ENCODE results near the gene DNAJC15.
"Not testable (repeated sequence)": the region's sequence is repeated elsewhere in the genome, so short reads cannot be mapped to it uniquely, and the experiment has no call there.

- not testable (repeated sequence) for TF ChIP-seq EZH2 (IDR thresholded peaks at IDR 0.05; ENCODE audit: low read length)
- TF ChIP-seq, protein P1, sequence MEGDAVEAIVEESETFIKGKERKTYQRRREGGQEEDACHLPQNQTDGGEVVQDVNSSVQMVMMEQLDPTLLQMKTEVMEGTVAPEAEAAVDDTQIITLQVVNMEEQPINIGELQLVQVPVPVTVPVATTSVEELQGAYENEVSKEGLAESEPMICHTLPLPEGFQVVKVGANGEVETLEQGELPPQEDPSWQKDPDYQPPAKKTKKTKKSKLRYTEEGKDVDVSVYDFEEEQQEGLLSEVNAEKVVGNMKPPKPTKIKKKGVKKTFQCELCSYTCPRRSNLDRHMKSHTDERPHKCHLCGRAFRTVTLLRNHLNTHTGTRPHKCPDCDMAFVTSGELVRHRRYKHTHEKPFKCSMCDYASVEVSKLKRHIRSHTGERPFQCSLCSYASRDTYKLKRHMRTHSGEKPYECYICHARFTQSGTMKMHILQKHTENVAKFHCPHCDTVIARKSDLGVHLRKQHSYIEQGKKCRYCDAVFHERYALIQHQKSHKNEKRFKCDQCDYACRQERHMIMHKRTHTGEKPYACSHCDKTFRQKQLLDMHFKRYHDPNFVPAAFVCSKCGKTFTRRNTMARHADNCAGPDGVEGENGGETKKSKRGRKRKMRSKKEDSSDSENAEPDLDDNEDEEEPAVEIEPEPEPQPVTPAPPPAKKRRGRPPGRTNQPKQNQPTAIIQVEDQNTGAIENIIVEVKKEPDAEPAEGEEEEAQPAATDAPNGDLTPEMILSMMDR (optimal IDR thresholded peaks at IDR 0.05 in 1 of 3, IDR thresholded peaks at IDR 0.05 in 1 of 3, conservative IDR thresholded peaks at IDR 0.05 in 1 of 3; ENCODE audit: extremely low read depth in 1 of 3, insufficient read depth in 2 of 3, low read length in 3 of 3), result not testable (repeated sequence)
Measured at GRCh38 chr13:43040581-43041368, 17.4 kb downstream of the DNAJC15 start.

All from keratinocyte (primary cell).